Dendritic cell treated with granulocyte-macrophage colony-stimulating factor and Interleukin-4, amounts not matched to agents 40 ng/mL and 50 ng/mL, for 4 days (primary cell): ENCODE results near the gene FNBP1L.
A peak's percentile ranks its signal among the peaks of the same experiment; 100 is the strongest.
"Not testable (repeated sequence)": the region's sequence is repeated elsewhere in the genome, so short reads cannot be mapped to it uniquely, and the experiment has no call there.

Experiments used
- H3K27ac Mint-ChIP-seq: one replicate; pipeline ENCODE4 v1.8.0; 2022; ENCODE audit warnings: mild to moderate bottlenecking, mixed read lengths
- H3K27me3 Mint-ChIP-seq: one replicate; pipeline ENCODE4 v1.8.0; 2022; ENCODE audit warnings: mild to moderate bottlenecking, mixed read lengths
- H3K36me3 Mint-ChIP-seq: one replicate; pipeline ENCODE4 v1.8.0; 2022; ENCODE audit warnings: low read depth, mixed read lengths
- H3K4me1 Mint-ChIP-seq: one replicate; pipeline ENCODE4 v1.8.0; 2022; ENCODE audit warnings: low read depth, mixed read lengths
- H3K4me3 Mint-ChIP-seq: one replicate; pipeline ENCODE4 v1.8.0; 2022; ENCODE audit warnings: mild to moderate bottlenecking, moderate library complexity, mixed read lengths
- H3K9me3 Mint-ChIP-seq: one replicate; pipeline ENCODE4 v1.8.0; 2022; ENCODE audit warnings: mixed read lengths
- intact Hi-C: fragments of 100-400 bp; cut with micrococcal nuclease; formaldehyde crosslinking; loops from one replicate; pipeline ENCODE4 v1.15.0; 2022

The FNBP1L gene

GRCh38 chr1:93537924-93538323 is 90.0 kb downstream of the FNBP1L start:
- Mint-ChIP-seq H3K27ac (no peak overlapping the region), H3K9me3 (no peaks in the 10 kb centered on the region), H3K27me3 (no peaks in the 10 kb centered on the region), H3K4me3 (no peak overlapping the region), H3K4me1 (no peaks in the 10 kb centered on the region), H3K36me3 (no peaks in the 10 kb centered on the region)
- intact Hi-C loops = no loop called here

GRCh38 chr1:93541045-93541444 is 93.1 kb downstream of the FNBP1L start:
- H3K9me3 Mint-ChIP-seq = no peaks in the 10 kb centered on the region
- H3K4me1 Mint-ChIP-seq = no peaks in the 10 kb centered on the region
- no peaks in the 10 kb centered on the region for H3K27me3 Mint-ChIP-seq
- intact Hi-C loops = loop anchor here (10.0 kb wide), 1 partner anchor 46 kb away; no protein-coding TSS in a partner anchor
- no peak overlapping the region for H3K4me3 Mint-ChIP-seq
- H3K27ac Mint-ChIP-seq = no peak overlapping the region
- no peaks in the 10 kb centered on the region for H3K36me3 Mint-ChIP-seq

GRCh38 chr1:93542398-93542797 is 94.5 kb downstream of the FNBP1L start:
- H3K27me3 Mint-ChIP-seq = no peaks in the 10 kb centered on the region
- no peaks in the 10 kb centered on the region for H3K9me3 Mint-ChIP-seq
- intact Hi-C loops = loop anchor here (10.0 kb wide), 1 partner anchor 48 kb away; no protein-coding TSS in a partner anchor
- H3K4me3 Mint-ChIP-seq = no peak overlapping the region
- H3K4me1 Mint-ChIP-seq = no peaks in the 10 kb centered on the region
- H3K36me3 Mint-ChIP-seq = peaks cover 4% of the 10 kb centered on the region
- H3K27ac Mint-ChIP-seq = no peak overlapping the region

- Mint-ChIP-seq H3K9me3 (no peaks in the 10 kb centered on the region), H3K27me3 (no peaks in the 10 kb centered on the region), H3K4me3 (no peak overlapping the region), H3K36me3 (peaks cover 11% of the 10 kb centered on the region), H3K27ac (no peak overlapping the region), H3K4me1 (peaks cover 7% of the 10 kb centered on the region)
- intact Hi-C loops = loop anchor here (10.0 kb wide), 1 partner anchor 52 kb away; no protein-coding TSS in a partner anchor
Measured at GRCh38 chr1:93546162-93546863, 98.4 kb downstream of the FNBP1L start.

GRCh38 chr1:93549131-93549530 is 101.2 kb downstream of the FNBP1L start:
- peaks cover 11% of the 10 kb centered on the region for H3K36me3 Mint-ChIP-seq
- no peak overlapping the region for H3K4me3 Mint-ChIP-seq
- no peaks in the 10 kb centered on the region for H3K27me3 Mint-ChIP-seq
- intact Hi-C loops = loop anchor here (10.0 kb wide), 1 partner anchor 54 kb away; no protein-coding TSS in a partner anchor
- H3K9me3 Mint-ChIP-seq = no peaks in the 10 kb centered on the region
- no peak overlapping the region for H3K27ac Mint-ChIP-seq
- peaks cover 23% of the 10 kb centered on the region for H3K4me1 Mint-ChIP-seq

- no peaks in the 10 kb centered on the region for H3K27me3 Mint-ChIP-seq
- H3K4me3 Mint-ChIP-seq = no peak overlapping the region
- H3K27ac Mint-ChIP-seq = no peak overlapping the region
- intact Hi-C loops = loop anchor here (10.0 kb wide), 2 partner anchors 55 to 95 kb away; no protein-coding TSS in a partner anchor
- H3K9me3 Mint-ChIP-seq = no peaks in the 10 kb centered on the region
- peaks cover 25% of the 10 kb centered on the region for H3K4me1 Mint-ChIP-seq
- peaks cover 11% of the 10 kb centered on the region for H3K36me3 Mint-ChIP-seq
Measured at GRCh38 chr1:93549811-93550210, 101.9 kb downstream of the FNBP1L start.

GRCh38 chr1:93552741-93553455 is 105.0 kb downstream of the FNBP1L start:
- intact Hi-C loops = loop anchor here (10.0 kb wide), 1 partner anchor 98 kb away; no protein-coding TSS in a partner anchor
- Mint-ChIP-seq H3K36me3 (peaks cover 6% of the 10 kb centered on the region), H3K27me3 (no peaks in the 10 kb centered on the region), H3K27ac (peak overlapping the region; percentile 64), H3K4me1 (peaks cover 31% of the 10 kb centered on the region), H3K4me3 (no peak overlapping the region), H3K9me3 (no peaks in the 10 kb centered on the region)

GRCh38 chr1:93553886-93554490 is 106.1 kb downstream of the FNBP1L start:
- H3K27ac Mint-ChIP-seq, H3K27me3 Mint-ChIP-seq, H3K4me3 Mint-ChIP-seq, H3K9me3 Mint-ChIP-seq: not testable (repeated sequence)
- H3K36me3 Mint-ChIP-seq = peaks cover 17% of the 10 kb centered on the region
- intact Hi-C loops = loop anchor here (10.0 kb wide), 1 partner anchor 99 kb away; no protein-coding TSS in a partner anchor
- peaks cover 36% of the 10 kb centered on the region for H3K4me1 Mint-ChIP-seq

- Mint-ChIP-seq H3K27me3 (no peaks in the 10 kb centered on the region), H3K9me3 (no peaks in the 10 kb centered on the region), H3K4me1 (peaks cover 42% of the 10 kb centered on the region), H3K36me3 (peaks cover 29% of the 10 kb centered on the region), H3K27ac (no peak overlapping the region), H3K4me3 (no peak overlapping the region)
- intact Hi-C loops = loop anchor here (10.0 kb wide), 1 partner anchor 100 kb away; no protein-coding TSS in a partner anchor
Measured at GRCh38 chr1:93554883-93555872, 107.3 kb downstream of the FNBP1L start.

GRCh38 chr1:93556291-93556690 is 108.4 kb downstream of the FNBP1L start:
- peaks cover 35% of the 10 kb centered on the region for H3K36me3 Mint-ChIP-seq
- H3K4me1 Mint-ChIP-seq = peaks cover 38% of the 10 kb centered on the region
- no peaks in the 10 kb centered on the region for H3K27me3 Mint-ChIP-seq
- no peak overlapping the region for H3K4me3 Mint-ChIP-seq
- H3K27ac Mint-ChIP-seq = no peak overlapping the region
- H3K9me3 Mint-ChIP-seq = no peaks in the 10 kb centered on the region
- intact Hi-C loops = loop anchor here (10.0 kb wide), 1 partner anchor 101 kb away; no protein-coding TSS in a partner anchor

GRCh38 chr1:93559045-93559444 is 111.1 kb downstream of the FNBP1L start:
- Mint-ChIP-seq H3K4me1 (peaks cover 22% of the 10 kb centered on the region), H3K27ac (peak overlapping the region; percentile 75), H3K36me3 (peaks cover 61% of the 10 kb centered on the region), H3K27me3 (no peaks in the 10 kb centered on the region), H3K9me3 (no peaks in the 10 kb centered on the region), H3K4me3 (no peak overlapping the region)
- intact Hi-C loops = loop anchor here (10.0 kb wide), 1 partner anchor 104 kb away; no protein-coding TSS in a partner anchor

- no peak overlapping the region for H3K4me3 Mint-ChIP-seq
- peaks cover 20% of the 10 kb centered on the region for H3K4me1 Mint-ChIP-seq
- H3K27ac Mint-ChIP-seq = peak overlapping the region; percentile 75
- intact Hi-C loops = loop anchor here (10.0 kb wide), 1 partner anchor 105 kb away; no protein-coding TSS in a partner anchor
- peaks cover 67% of the 10 kb centered on the region for H3K36me3 Mint-ChIP-seq
- H3K9me3 Mint-ChIP-seq = no peaks in the 10 kb centered on the region
- H3K27me3 Mint-ChIP-seq = no peaks in the 10 kb centered on the region
Measured at GRCh38 chr1:93559695-93560094, 111.8 kb downstream of the FNBP1L start.
